Pancreas (tissue), 10 donors: Measurements from ENCODE around the gene DKK3. TPM values are rescaled to one million over a fixed set of nuclear protein-coding genes. Genes with fewer than 3 reads are reported as not detected.

Source experiments
- ATAC-seq, 4 donors: fragments of 200-7000 bp; cut with Tn5 transposase; one replicate each; pipeline versions ENCODE4 v1.8.0 to v1.9.1; 2020; ENCODE audit warnings: mild to moderate bottlenecking in 4 of 4, moderate library complexity in 4 of 4
- DNase-seq, 6 donors: peaks; one replicate each; pipeline ENCODE4 v3.0.0-alpha.2; 2020
- FAIRE-seq: peaks from 2 replicates; lab custom pipeline; 2012; peaks lifted over from hg19 to GRCh38; lab: Jason Lieb, UNC
- H3K27ac ChIP-seq, 4 donors: fragments of 200-600 bp; sonication (generic); 1 replicate in 3 of 4; 2 replicates in 1 of 4; pipeline versions ENCODE4 v1.5.0 to v1.8.0; 2020
- H3K27me3 ChIP-seq, 4 donors: fragments of 200-600 bp; one replicate each; pipeline ENCODE4 v1.8.0; 2021
- H3K36me3 ChIP-seq, 3 donors: fragments of 200-600 bp; sonication (generic) in 1 of 3; one replicate each; pipeline versions ENCODE4 v1.5.0 to v1.8.0; 2020 to 2021
- H3K4me1 ChIP-seq, 3 donors: fragments of 200-600 bp; one replicate each; pipeline ENCODE4 v1.8.0; 2021
- H3K4me3 ChIP-seq, 4 donors: fragments of 200-600 bp; sonication (generic) in 2 of 4; one replicate each; pipeline versions ENCODE4 v1.5.0 to v1.8.0; 2020 to 2021
- H3K9me3 ChIP-seq, 4 donors: fragments of 200-600 bp; one replicate each; pipeline ENCODE4 v1.8.0; 2021
- WGBS, 2 donors: extraction: QIAGEN DNeasy Blood & Tissue Kit; methylation state at CpG; one replicate each; pipeline ENCODE4 v1.1.7; 2013; 5-methylcytosine and 5-hydroxymethylcytosine counted together
- intact Hi-C, 3 donors: fragments of 100-400 bp; cut with DNase I; formaldehyde crosslinking; loops; one replicate each; pipeline versions ENCODE4 v1.11.1 to v1.14.2; 2022
- polyA plus RNA-seq, 2 donors: library from polyadenylated mRNA; stranded (reverse); fragments of 200-250 nt; gene quantifications; one replicate each; pipeline ENCODE4 v1.2.3, GENCODE V29; 2013
- total RNA-seq, 6 donors: library from RNA; stranded (reverse); fragmentation: NEBNext Ultra II Directional in 4 of 6; extraction: Animal tissue kit (Norgen Biotek cat#: 25700) in 4 of 6; gene quantifications; one replicate each; pipeline versions ENCODE4 v1.2.1 to v1.2.4, GENCODE V29; 2021 to 2023
- TF ChIP-seq, protein P1 (sequence below), 4 donors: fragments of 200-600 bp; sonication (generic) in 3 of 4; IDR thresholded peaks; one replicate each; pipeline versions ENCODE4 v1.5.0 to v1.8.0; 2021; ENCODE audit warnings: antibody characterized with exemption in 4 of 4
- donor health status: healthy with polysubstance abuse.
- donor health status: DM: no; HTN: no; CAD: no; lungs with moderate emphysema.
- donor health status: DM: no; HTN: no; CAD: no.
- donor health status: control.
- donor health status: control.
- donor health status: Bipolar disorder and iron deficiency.
- donor health status: DM: yes; HTN: yes; CAD: no.
- donor health status: DM: no; HTN: no; CAD: no.
- donor health status: DM: no; HTN: no; CAD: no.
- donor health status: DM: yes; HTN: yes; CAD: no.

Gene DKK3
- total and polyA plus RNA-seq, 8 donors = 2.7 to 10.5 (median 5.8) TPM

- intact Hi-C loops = no loop called here
- H3K27ac ChIP-seq = no peak overlapping the region
- DNase-seq (no peak), ATAC-seq (peak in 2 of 4 donors; percentile 28 to 64), FAIRE-seq (no peak)
- no peak overlapping the region for H3K4me3 ChIP-seq
- H3K4me1 ChIP-seq = no peaks in the 10 kb centered on the region
- H3K9me3 ChIP-seq = no peaks in the 10 kb centered on the region
- TF ChIP-seq, protein P1, sequence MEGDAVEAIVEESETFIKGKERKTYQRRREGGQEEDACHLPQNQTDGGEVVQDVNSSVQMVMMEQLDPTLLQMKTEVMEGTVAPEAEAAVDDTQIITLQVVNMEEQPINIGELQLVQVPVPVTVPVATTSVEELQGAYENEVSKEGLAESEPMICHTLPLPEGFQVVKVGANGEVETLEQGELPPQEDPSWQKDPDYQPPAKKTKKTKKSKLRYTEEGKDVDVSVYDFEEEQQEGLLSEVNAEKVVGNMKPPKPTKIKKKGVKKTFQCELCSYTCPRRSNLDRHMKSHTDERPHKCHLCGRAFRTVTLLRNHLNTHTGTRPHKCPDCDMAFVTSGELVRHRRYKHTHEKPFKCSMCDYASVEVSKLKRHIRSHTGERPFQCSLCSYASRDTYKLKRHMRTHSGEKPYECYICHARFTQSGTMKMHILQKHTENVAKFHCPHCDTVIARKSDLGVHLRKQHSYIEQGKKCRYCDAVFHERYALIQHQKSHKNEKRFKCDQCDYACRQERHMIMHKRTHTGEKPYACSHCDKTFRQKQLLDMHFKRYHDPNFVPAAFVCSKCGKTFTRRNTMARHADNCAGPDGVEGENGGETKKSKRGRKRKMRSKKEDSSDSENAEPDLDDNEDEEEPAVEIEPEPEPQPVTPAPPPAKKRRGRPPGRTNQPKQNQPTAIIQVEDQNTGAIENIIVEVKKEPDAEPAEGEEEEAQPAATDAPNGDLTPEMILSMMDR (IDR thresholded peaks at IDR 0.05) = no peak
- 78 to 83% methylated on average over 5 of the region's 5 CpGs for WGBS, 2 donors
- no peaks in the 10 kb centered on the region for H3K36me3 ChIP-seq
- H3K27me3 ChIP-seq = no peaks in the 10 kb centered on the region
These were observed 21.4 kb upstream of the DKK3 start for GRCh38 chr11:12029738-12030363.

DNA sequence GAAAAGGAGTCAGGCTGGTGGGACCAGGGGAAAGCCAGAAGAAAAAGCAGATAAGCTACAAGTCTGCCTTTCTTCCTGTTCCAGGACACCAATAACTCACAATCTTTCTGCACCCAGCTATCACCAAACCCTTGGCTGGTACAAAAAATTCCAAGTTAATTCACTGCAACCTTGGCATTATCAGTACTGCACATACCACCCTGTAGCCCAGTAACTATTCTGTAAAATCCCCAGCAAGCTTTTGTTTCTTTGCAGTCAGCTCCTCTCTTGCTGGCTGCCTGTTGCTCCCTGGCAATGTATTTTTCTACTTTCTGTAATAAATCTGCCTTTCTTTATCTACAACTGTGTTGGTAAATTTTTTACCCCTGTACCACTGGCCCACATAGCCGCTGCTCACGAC is 20.7 kb upstream of the DKK3 start:
- TF ChIP-seq, protein P1 (IDR thresholded peaks at IDR 0.05) = no peak
- Histone ChIP-seq H3K4me1 (no peaks in the 10 kb centered on the region), H3K27me3 (no peaks in the 10 kb centered on the region), H3K36me3 (no peaks in the 10 kb centered on the region), H3K9me3 (no peaks in the 10 kb centered on the region), H3K27ac (no peak overlapping the region), H3K4me3 (no peak overlapping the region)
- intact Hi-C loops = no loop called here
- DNase-seq (no peak), ATAC-seq (peak in 2 of 4 donors; percentile 47 to 65), FAIRE-seq (no peak)
- WGBS, 2 donors = 59 to 60% methylated on average over 2 of the region's 2 CpGs

DNA sequence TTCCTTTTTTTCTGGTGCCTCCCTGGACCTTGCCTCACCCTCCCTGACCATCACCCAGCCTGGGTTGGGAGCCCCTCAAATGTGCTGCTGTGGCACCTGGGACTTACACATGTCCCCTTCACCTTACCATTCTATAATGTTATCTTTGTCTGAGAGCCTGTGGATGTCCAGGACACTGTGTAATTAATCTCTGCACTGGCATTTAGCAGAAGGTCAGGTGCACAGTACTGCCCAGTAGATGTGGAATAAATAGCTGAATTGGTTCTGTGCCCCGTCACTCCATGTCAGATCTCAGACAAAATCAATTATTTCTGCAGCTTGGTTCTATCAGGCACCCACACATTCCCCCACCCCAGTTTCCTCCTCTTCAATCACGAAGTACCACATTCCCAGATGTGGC is 19.9 kb upstream of the DKK3 start:
- H3K36me3 ChIP-seq = no peaks in the 10 kb centered on the region
- no peak overlapping the region for H3K4me3 ChIP-seq
- intact Hi-C loops = no loop called here
- H3K27me3 ChIP-seq = no peaks in the 10 kb centered on the region
- 56 to 71% methylated on average over 2 of the region's 2 CpGs for WGBS, 2 donors
- no peak overlapping the region for H3K27ac ChIP-seq
- no peaks in the 10 kb centered on the region for H3K4me1 ChIP-seq
- H3K9me3 ChIP-seq = no peaks in the 10 kb centered on the region
- DNase-seq (no peak), FAIRE-seq (no peak), ATAC-seq (no peak)
- TF ChIP-seq, protein P1 (IDR thresholded peaks at IDR 0.05) = no peak

DNA sequence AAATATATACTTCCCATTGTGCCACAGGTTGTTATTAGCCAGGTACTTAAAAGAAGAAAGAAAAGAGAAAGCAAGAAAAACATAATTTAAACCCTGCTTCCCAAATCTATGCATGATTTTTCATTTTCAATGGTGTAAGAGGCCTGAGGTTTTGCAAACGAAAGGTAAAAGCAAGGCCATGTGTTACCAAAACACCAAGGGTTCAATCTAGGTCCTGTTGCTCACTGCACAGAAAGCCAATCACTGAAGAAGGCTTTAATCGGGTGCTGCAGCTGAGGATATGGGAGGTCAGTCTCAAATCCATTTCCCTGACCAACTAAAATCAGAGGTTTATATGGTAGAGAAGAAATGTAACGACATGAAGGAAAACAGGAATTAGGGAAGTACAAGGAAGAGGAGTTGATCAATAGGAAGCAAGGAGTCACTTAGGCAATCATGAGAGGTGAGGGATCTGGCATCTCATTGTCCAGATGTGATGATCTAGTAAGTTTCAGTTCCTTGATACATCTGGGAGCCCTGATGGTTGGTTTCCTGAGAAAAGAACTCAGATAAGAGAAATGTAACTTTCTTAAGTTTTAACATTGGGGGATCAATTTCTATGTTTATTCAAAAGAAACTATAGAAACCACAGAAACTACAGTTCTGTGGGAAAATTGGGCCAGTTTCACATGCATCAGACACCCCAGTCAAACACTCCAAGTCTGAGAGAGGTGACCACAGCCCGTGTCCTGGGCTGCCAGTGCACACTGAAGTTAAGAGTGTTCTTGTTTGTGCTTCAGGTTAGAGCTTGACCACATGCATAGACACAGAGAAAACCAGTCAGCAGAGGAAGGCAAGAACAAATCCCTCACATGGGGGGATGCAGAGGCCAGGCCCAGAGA is 18.1 kb upstream of the DKK3 start:
- 88 to 93% methylated on average over 4 of the region's 4 CpGs for WGBS, 2 donors
- H3K36me3 ChIP-seq = no peaks in the 10 kb centered on the region

More for the DNA sequence above, 18.1 kb upstream of the DKK3 start:
- no peak overlapping the region for H3K27ac ChIP-seq
- TF ChIP-seq, protein P1 (IDR thresholded peaks at IDR 0.05) = no peak
- no peak overlapping the region for H3K4me3 ChIP-seq
- FAIRE-seq (no peak), ATAC-seq (no peak), DNase-seq (no peak)
- no peaks in the 10 kb centered on the region for H3K9me3 ChIP-seq
- intact Hi-C loops = no loop called here
- H3K27me3 ChIP-seq = no peaks in the 10 kb centered on the region
- no peaks in the 10 kb centered on the region for H3K4me1 ChIP-seq
